ENCODE results near the gene SLTM.

The SLTM gene

GRCh38 chr15:58933281-58934113 is at the start of gene SLTM:
SLTM (minus strand) TSS chr15:58933679; CDS start chr15:58933565, 114 bp downstream.
- peak within 1 kb of the TSS; percentile 92 for H3K4me3 ChIP-seq (ENCODE audit: control insufficient read depth, low read depth, low read length)
- peak; percentile 94 for DNase-seq (ENCODE audit: low read depth)
- TF ChIP-seq CTCF (conservative IDR thresholded peaks at IDR 0.05; ENCODE audit: control insufficient read depth, insufficient read depth, low read depth, low read length): peak; percentile 28

- H3K4me3 ChIP-seq (ENCODE audit: control insufficient read depth, low read depth, low read length): no peak overlapping the region
- no peak for DNase-seq (ENCODE audit: low read depth)
- TF ChIP-seq CTCF (conservative IDR thresholded peaks at IDR 0.05; ENCODE audit: control insufficient read depth, insufficient read depth, low read depth, low read length): no peak
Measured at GRCh38 chr15:58983261-58983660, 49.8 kb upstream of the SLTM start.

- DNase-seq (ENCODE audit: low read depth): no peak
- TF ChIP-seq CTCF (conservative IDR thresholded peaks at IDR 0.05; ENCODE audit: control insufficient read depth, insufficient read depth, low read depth, low read length): no peak
- H3K4me3 ChIP-seq (ENCODE audit: control insufficient read depth, low read depth, low read length): no peak overlapping the region
Measured at GRCh38 chr15:58981808-58982475, 48.5 kb upstream of the SLTM start.

DNA sequence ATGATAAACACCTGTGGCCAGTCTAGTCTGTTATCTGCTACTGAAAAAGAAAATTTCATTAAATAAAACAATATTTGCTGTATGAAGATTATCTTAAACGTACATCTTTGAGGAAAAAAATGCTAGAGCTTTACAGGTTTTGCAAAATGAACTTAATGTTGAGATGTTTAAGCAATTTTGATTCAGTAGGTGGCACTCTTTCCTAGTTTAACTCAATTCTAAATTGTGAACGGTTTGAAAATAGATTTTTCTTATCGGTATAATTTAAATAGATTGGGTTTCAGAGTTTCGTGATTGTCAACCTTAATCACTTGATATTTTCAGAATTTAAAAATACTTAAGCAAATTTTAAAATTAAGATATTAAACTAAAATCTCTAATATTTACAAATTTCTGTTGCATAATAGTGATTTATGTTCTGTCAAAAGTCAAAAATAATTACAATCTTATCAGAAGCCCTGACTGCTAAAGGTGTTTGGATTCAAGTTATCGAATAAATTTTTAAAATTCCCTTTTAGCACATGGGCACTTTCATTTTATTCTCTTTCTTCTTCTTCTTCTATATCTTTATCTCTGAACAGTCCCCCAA is 47.0 kb upstream of the SLTM start:
- H3K4me3 ChIP-seq (ENCODE audit: control insufficient read depth, low read depth, low read length): no peak overlapping the region
- DNase-seq (ENCODE audit: low read depth): peak; percentile 64
- TF ChIP-seq CTCF (conservative IDR thresholded peaks at IDR 0.05; ENCODE audit: control insufficient read depth, insufficient read depth, low read depth, low read length): peak; percentile 55

- no peak overlapping the region for H3K4me3 ChIP-seq (ENCODE audit: control insufficient read depth, low read depth, low read length)
- no peak for DNase-seq (ENCODE audit: low read depth)
- no peak for TF ChIP-seq CTCF (conservative IDR thresholded peaks at IDR 0.05; ENCODE audit: control insufficient read depth, insufficient read depth, low read depth, low read length)
Measured at GRCh38 chr15:58977887-58978286, 44.4 kb upstream of the SLTM start.

DNA sequence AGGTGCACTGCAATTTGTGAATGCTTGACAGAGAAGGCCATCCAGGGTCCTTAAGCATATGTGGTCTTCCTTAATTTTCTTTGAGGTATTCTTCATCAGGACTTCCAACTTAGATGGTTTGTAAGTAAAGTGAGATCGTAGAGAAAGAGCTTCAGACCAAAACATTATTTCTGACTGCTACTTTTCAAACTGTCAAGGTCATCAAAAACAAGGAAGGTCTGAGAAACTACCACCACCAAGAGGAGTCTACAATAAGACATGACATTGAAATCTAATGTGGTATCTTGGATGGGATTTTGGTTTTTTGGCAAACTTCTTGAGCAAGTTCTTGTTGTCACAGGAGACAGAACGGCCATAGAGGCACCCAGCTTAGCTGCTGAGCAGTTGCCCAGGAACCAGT is 34.0 kb upstream of the SLTM start:
- DNase-seq (ENCODE audit: low read depth): no peak
- no peak for TF ChIP-seq CTCF (conservative IDR thresholded peaks at IDR 0.05; ENCODE audit: control insufficient read depth, insufficient read depth, low read depth, low read length)
- no peak overlapping the region for H3K4me3 ChIP-seq (ENCODE audit: control insufficient read depth, low read depth, low read length)

Data from fibroblast of mammary gland (primary cell).